ENCODE data around the gene BHMT2. TPM values are rescaled to one million over a fixed set of nuclear protein-coding genes. Genes with fewer than 3 reads are reported as not detected.

Gene BHMT2
- total and polyA plus RNA-seq, 2 donors (not counting 3 experiments of a cell fraction or from before 2014, with no cell fraction given): 0.71 to 0.92 TPM

GRCh38 chr5:79074641-79075040, 5.1 kb downstream of the BHMT2 start:
- H3K9me3 ChIP-seq (replicated peaks; ENCODE audit: control insufficient read depth, insufficient read depth, low read length): no peaks in the 10 kb centered on the region

More at GRCh38 chr5:79074641-79075040, 5.1 kb downstream of the BHMT2 start:
- H3K27me3 ChIP-seq (ENCODE audit: control insufficient read depth in 2 of 2, insufficient read depth in 2 of 2, low read length in 2 of 2): peaks cover 0 to 1% of the 10 kb centered on the region in 2 experiments
- H3K4me3 ChIP-seq (replicated peaks in 1 of 3; ENCODE audit: insufficient read depth in 1 of 3, low read depth in 1 of 3, low read length in 3 of 3): no peak overlapping the region
- DNase-seq (ENCODE audit: low read depth, low spot score): no peak
- no peaks in the 10 kb centered on the region for H4K20me1 ChIP-seq (replicated peaks; ENCODE audit: control insufficient read depth, extremely low read depth, insufficient read depth, low read length)
- H3K36me3 ChIP-seq (ENCODE audit: control insufficient read depth in 2 of 2, extremely low read depth in 1 of 2, insufficient read depth in 2 of 2, low read length in 2 of 2): no peaks in the 10 kb centered on the region
- CTCF ChIA-PET: interaction anchor here (1.2 to 3.3 kb wide), 5 partner anchors 11 to 58 kb away, joined by 3 to 10 read pairs (median 3); no protein-coding TSS in a partner anchor
- H3K4me2 ChIP-seq (ENCODE audit: insufficient read depth, low read length): no peak overlapping the region
- H3K79me2 ChIP-seq (ENCODE audit: control insufficient read depth, insufficient read depth, low read length): no peaks in the 10 kb centered on the region
- dilution Hi-C loops (cut with MboI; ENCODE audit: extremely low pct_ligation_motif_present, low sequenced_read_pairs) (no loop called here), intact Hi-C loops (cut with micrococcal nuclease) (no loop called here)
- no peaks in the 10 kb centered on the region for H3K4me1 ChIP-seq (ENCODE audit: control insufficient read depth, extremely low read depth, insufficient read depth, low read length)
- no peak overlapping the region for H2AFZ ChIP-seq (ENCODE audit: low read depth, low read length)
- H3K9me1 ChIP-seq (replicated peaks; ENCODE audit: control insufficient read depth, extremely low read depth, insufficient read depth, low read length): no peaks in the 10 kb centered on the region
- TF ChIP-seq FOS (IDR thresholded peaks at IDR 0.05; ENCODE audit: borderline replicate concordance, insufficient read depth, low read length) (no peak), JUN (IDR thresholded peaks at IDR 0.05; ENCODE audit: borderline replicate concordance, insufficient read depth, insufficient read length, low read depth) (no peak), GATA2 (IDR thresholded peaks at IDR 0.05; ENCODE audit: insufficient read depth, insufficient read length, low read depth, low read length) (no peak), POLR2AphosphoS5 (IDR thresholded peaks at IDR 0.05; ENCODE audit: insufficient read depth, low read depth, low read length) (no peak), MYC (IDR thresholded peaks at IDR 0.05; ENCODE audit: low read depth, low read length) (no peak), EZH2 (IDR thresholded peaks at IDR 0.05; ENCODE audit: borderline replicate concordance, low read depth, low read length, severe bottlenecking) (no peak), POLR2A (IDR thresholded peaks at IDR 0.05; ENCODE audit: low read depth, low read length) (no peak), MAX (IDR thresholded peaks at IDR 0.05; ENCODE audit: insufficient read depth, insufficient read length) (no peak)
- TF ChIP-seq, protein P1, sequence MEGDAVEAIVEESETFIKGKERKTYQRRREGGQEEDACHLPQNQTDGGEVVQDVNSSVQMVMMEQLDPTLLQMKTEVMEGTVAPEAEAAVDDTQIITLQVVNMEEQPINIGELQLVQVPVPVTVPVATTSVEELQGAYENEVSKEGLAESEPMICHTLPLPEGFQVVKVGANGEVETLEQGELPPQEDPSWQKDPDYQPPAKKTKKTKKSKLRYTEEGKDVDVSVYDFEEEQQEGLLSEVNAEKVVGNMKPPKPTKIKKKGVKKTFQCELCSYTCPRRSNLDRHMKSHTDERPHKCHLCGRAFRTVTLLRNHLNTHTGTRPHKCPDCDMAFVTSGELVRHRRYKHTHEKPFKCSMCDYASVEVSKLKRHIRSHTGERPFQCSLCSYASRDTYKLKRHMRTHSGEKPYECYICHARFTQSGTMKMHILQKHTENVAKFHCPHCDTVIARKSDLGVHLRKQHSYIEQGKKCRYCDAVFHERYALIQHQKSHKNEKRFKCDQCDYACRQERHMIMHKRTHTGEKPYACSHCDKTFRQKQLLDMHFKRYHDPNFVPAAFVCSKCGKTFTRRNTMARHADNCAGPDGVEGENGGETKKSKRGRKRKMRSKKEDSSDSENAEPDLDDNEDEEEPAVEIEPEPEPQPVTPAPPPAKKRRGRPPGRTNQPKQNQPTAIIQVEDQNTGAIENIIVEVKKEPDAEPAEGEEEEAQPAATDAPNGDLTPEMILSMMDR (IDR thresholded peaks at IDR 0.05; ENCODE audit: extremely low read depth in 1 of 2, insufficient read depth in 1 of 2, low read depth in 1 of 2, low read length in 2 of 2): no peak
- no peak overlapping the region for H3K27ac ChIP-seq (ENCODE audit: insufficient read depth, low read depth, low read length)
- no TSS peak for BruUV-seq (replicated peaks)
- POLR2A ChIA-PET: no interaction called here
- no peak overlapping the region for H3K9ac ChIP-seq (replicated peaks; ENCODE audit: extremely low read depth, insufficient read depth, low read length)
- FAIRE-seq: no peak
